AML-193 (cell line): Measurements from ENCODE around the gene TBCD.
A peak's percentile ranks its signal among the peaks of the same experiment; 100 is the strongest.

Experiments used
- DNase-seq, 2 experiments: peaks; one replicate each; lab custom pipeline; 2025; lab: John Stamatoyannopoulos, UW

Gene TBCD

GRCh38 chr17:82858376-82859126 is 106.7 kb downstream of the TBCD start:
- DNase-seq, result no peak

- peak; percentile 77 to 82 for DNase-seq
Observed at GRCh38 chr17:82859431-82860403, 107.9 kb downstream of the TBCD start.

GRCh38 chr17:82860606-82861392 is 108.9 kb downstream of the TBCD start:
- no peak for DNase-seq

GRCh38 chr17:82861393-82861775 is 109.5 kb downstream of the TBCD start:
- DNase-seq, result no peak

GRCh38 chr17:82862191-82862590 is 110.3 kb downstream of the TBCD start:
- no peak for DNase-seq

- DNase-seq, result no peak
Observed at GRCh38 chr17:82862737-82863382, 111.0 kb downstream of the TBCD start.

- no peak for DNase-seq
Observed at GRCh38 chr17:82863383-82863940, 111.6 kb downstream of the TBCD start.

GRCh38 chr17:82863941-82864712 is 112.3 kb downstream of the TBCD start:
- peak in 1 of 2 experiments; percentile 27 for DNase-seq

- DNase-seq, result no peak
Observed at GRCh38 chr17:82864713-82865248, 112.9 kb downstream of the TBCD start.

GRCh38 chr17:82865274-82865673 is 113.4 kb downstream of the TBCD start:
- no peak for DNase-seq

- no peak for DNase-seq
Observed at GRCh38 chr17:82865774-82866395, 114.0 kb downstream of the TBCD start.

- DNase-seq, result no peak
Observed at GRCh38 chr17:82866590-82867191, 114.8 kb downstream of the TBCD start.

- no peak for DNase-seq
Observed at GRCh38 chr17:82867763-82868325, 116.0 kb downstream of the TBCD start.

GRCh38 chr17:82868715-82869131 is 116.9 kb downstream of the TBCD start:
- no peak for DNase-seq

- no peak for DNase-seq
Observed at GRCh38 chr17:82869536-82869935, 117.7 kb downstream of the TBCD start.

- DNase-seq, result no peak
Observed at GRCh38 chr17:82870091-82870491, 118.2 kb downstream of the TBCD start.

- no peak for DNase-seq
Observed at GRCh38 chr17:82870541-82870940, 118.7 kb downstream of the TBCD start.

- DNase-seq, result no peak
Observed at GRCh38 chr17:82871056-82871775, 119.4 kb downstream of the TBCD start.
